Esophagus squamous epithelium (tissue), 4 donors: ENCODE measurements around the gene ANGPTL2.

Source experiments
- CTCF ChIP-seq, 6 experiments: fragments of 450-650 bp in 4 of 6; fragments of 200-600 bp in 2 of 6; sonication (generic) in 2 of 6; IDR thresholded peaks; one replicate each; pipeline ENCODE4 v1.5.1; 2016 to 2019; ENCODE audit warnings: antibody characterized with exemption in 6 of 6, mild to moderate bottlenecking in 4 of 6, moderate library complexity in 4 of 6
- POLR2A ChIP-seq, 4 donors: fragments of 450-650 bp; IDR thresholded peaks; one replicate each; pipeline ENCODE4 v1.6.1; 2017; ENCODE audit warnings: antibody characterized with exemption in 4 of 4, mild to moderate bottlenecking in 4 of 4, moderate library complexity in 3 of 4

- TF ChIP-seq CTCF (IDR thresholded peaks at IDR 0.05) (no peak), POLR2A (IDR thresholded peaks at IDR 0.05) (no peak)
Observed at GRCh38 chr9:127066060-127066850, 56.2 kb downstream of the ANGPTL2 start.
